Keratinocyte (primary cell): ENCODE data around the gene CRISPLD2. TPM values are rescaled to one million over a fixed set of nuclear protein-coding genes. Genes with fewer than 3 reads are reported as not detected.

Source experiments
- DNase-seq: peaks from one replicate; pipeline ENCODE4 v3.0.0-alpha.2; 2011; ENCODE audit warnings: low read depth, missing footprints, low spot score
- FAIRE-seq: peaks from 2 replicates; lab custom pipeline; 2011; peaks lifted over from hg19 to GRCh38; lab: Jason Lieb, UNC
- H2AFZ ChIP-seq: 2 replicates; pipeline ENCODE4 v1.6.0; 2012; ENCODE audit warnings: low read length, control low read depth, inconsistent platforms; ENCODE audit not compliant: control insufficient read depth
- H3K27ac ChIP-seq: 2 replicates; pipeline ENCODE4 v1.5.1; 2011; ENCODE audit warnings: low read length; ENCODE audit not compliant: control insufficient read depth, insufficient read depth
- H3K27me3 ChIP-seq: 3 replicates; pipeline ENCODE4 v1.6.0; 2011; ENCODE audit warnings: low read length; ENCODE audit not compliant: control insufficient read depth, insufficient read depth; ENCODE audit errors: extremely low read depth
- H3K36me3 ChIP-seq, 2 experiments: 2 replicates in 1 of 2; 3 replicates in 1 of 2; pipeline ENCODE4 v1.5.1; 2011; ENCODE audit warnings: low read length in 2 of 2, mild to moderate bottlenecking in 1 of 2; ENCODE audit not compliant: control insufficient read depth in 2 of 2, insufficient read depth in 2 of 2; ENCODE audit errors: extremely low read depth in 1 of 2
- H3K4me1 ChIP-seq: 3 replicates; pipeline ENCODE4 v1.5.1; 2011; ENCODE audit warnings: low read length; ENCODE audit not compliant: control insufficient read depth, insufficient read depth; ENCODE audit errors: extremely low read depth
- H3K4me2 ChIP-seq: 3 replicates; pipeline ENCODE4 v1.6.0; 2011; ENCODE audit warnings: low read depth, low read length; ENCODE audit not compliant: control insufficient read depth, insufficient read depth; ENCODE audit errors: extremely low read depth
- H3K4me3 ChIP-seq, 3 experiments: fragments of 200-600 bp in 1 of 3; sonication (generic) in 1 of 3; 2 replicates in 2 of 3; 3 replicates in 1 of 3; pipeline ENCODE4 v1.5.1; 2011 to 2016; ENCODE audit warnings: low read length in 3 of 3, mild to moderate bottlenecking in 3 of 3, control low read depth in 2 of 3, inconsistent platforms in 1 of 3, low read depth in 1 of 3, mixed read lengths in 1 of 3, mixed run types in 1 of 3, moderate library complexity in 1 of 3; ENCODE audit not compliant: control insufficient read depth in 2 of 3, insufficient read depth in 2 of 3; ENCODE audit errors: extremely low read depth in 1 of 3
- H3K79me2 ChIP-seq: 2 replicates; pipeline ENCODE4 v1.6.0; 2012; ENCODE audit warnings: low read length; ENCODE audit not compliant: control insufficient read depth, insufficient read depth
- H3K9ac ChIP-seq: 3 replicates; pipeline ENCODE4 v1.6.0; 2011; ENCODE audit warnings: low read length; ENCODE audit not compliant: control insufficient read depth, insufficient read depth; ENCODE audit errors: extremely low read depth
- H3K9me1 ChIP-seq: 3 replicates; pipeline ENCODE4 v1.6.0; 2011; ENCODE audit warnings: low read length; ENCODE audit not compliant: control insufficient read depth, insufficient read depth; ENCODE audit errors: extremely low read depth
- H3K9me3 ChIP-seq: 2 replicates; pipeline ENCODE4 v1.5.1; 2012; ENCODE audit warnings: low read depth, low read length; ENCODE audit not compliant: control insufficient read depth
- H4K20me1 ChIP-seq: 3 replicates; pipeline ENCODE4 v1.6.0; 2011; ENCODE audit warnings: low read length; ENCODE audit not compliant: control insufficient read depth, insufficient read depth; ENCODE audit errors: extremely low read depth
- CTCF ChIP-seq, 3 experiments: IDR thresholded peaks in 1 of 3; conservative IDR thresholded peaks in 1 of 3; optimal IDR thresholded peaks in 1 of 3; 2 replicates in 2 of 3; 3 replicates in 1 of 3; pipeline versions ENCODE3 to v1.5.1; 2011; ENCODE audit warnings: low read length in 3 of 3, mild to moderate bottlenecking in 3 of 3, moderate library complexity in 2 of 3, control low read depth in 1 of 3, inconsistent platforms in 1 of 3; ENCODE audit not compliant: insufficient read depth in 2 of 3; ENCODE audit errors: extremely low read depth in 1 of 3
- EZH2 ChIP-seq: IDR thresholded peaks from one replicate; pipeline ENCODE4 v1.6.1; 2012; ENCODE audit warnings: inconsistent platforms, mild to moderate bottlenecking, low read length, moderate library complexity
- dilution Hi-C: fragments of 300-500 bp; cut with MboI; formaldehyde crosslinking; loops from one replicate; pipeline ENCODE4 v1.7.0; 2020; ENCODE audit warnings: low sequenced_read_pairs; ENCODE audit not compliant: extremely low pct_ligation_motif_present
- polyA plus RNA-seq, 5 experiments: library from polyadenylated mRNA; depleted of rRNA in 3 of 5; stranded (reverse) in 3 of 5; stranded (forward) in 1 of 5; unstranded in 1 of 5; fragments of >200 nt; gene quantifications; 1 replicate in 1 of 5; 2 replicates in 3 of 5; 3 replicates in 1 of 5; pipeline versions ENCODE4 v1.2.1 to v1.2.3, GENCODE V29; 2011 to 2012; ENCODE audit warnings: missing spikeins in 2 of 5, low read depth in 1 of 5, low replicate concordance in 1 of 5

Gene CRISPLD2
- polyA plus RNA-seq, 1 donor (not counting 4 experiments of a cell fraction or from before 2014, with no cell fraction given) = 1.2 TPM

- no peaks in the 10 kb centered on the region for H3K9me3 ChIP-seq
- no peak overlapping the region for H3K4me3 ChIP-seq
- dilution Hi-C loops = no loop called here
- H3K9ac ChIP-seq = no peak overlapping the region
- FAIRE-seq = no peak
- no peak for DNase-seq
- peaks cover 3% of the 10 kb centered on the region for H3K4me1 ChIP-seq
- no peaks in the 10 kb centered on the region for H3K36me3 ChIP-seq
- no peak overlapping the region for H3K27ac ChIP-seq
- peaks cover 8% of the 10 kb centered on the region for H3K27me3 ChIP-seq
- H4K20me1 ChIP-seq = no peaks in the 10 kb centered on the region
- no peaks in the 10 kb centered on the region for H3K79me2 ChIP-seq
- no peak for TF ChIP-seq EZH2
- no peak for TF ChIP-seq CTCF (optimal IDR thresholded peaks at IDR 0.05 in 1 of 3, IDR thresholded peaks at IDR 0.05 in 1 of 3, conservative IDR thresholded peaks at IDR 0.05 in 1 of 3; ENCODE audit: extremely low read depth in 1 of 3, insufficient read depth in 2 of 3, low read length in 3 of 3)
- no peak overlapping the region for H3K4me2 ChIP-seq
- no peaks in the 10 kb centered on the region for H3K9me1 ChIP-seq
- no peak overlapping the region for H2AFZ ChIP-seq
Observed at GRCh38 chr16:84922351-84923120, 102.8 kb downstream of the CRISPLD2 start.

- no peaks in the 10 kb centered on the region for H3K9me3 ChIP-seq
- no peaks in the 10 kb centered on the region for H3K36me3 ChIP-seq
- H3K27me3 ChIP-seq = no peaks in the 10 kb centered on the region
- H3K9ac ChIP-seq = no peak overlapping the region
- no peaks in the 10 kb centered on the region for H3K79me2 ChIP-seq
- TF ChIP-seq EZH2 = no peak
- no peak for TF ChIP-seq CTCF (optimal IDR thresholded peaks at IDR 0.05 in 1 of 3, IDR thresholded peaks at IDR 0.05 in 1 of 3, conservative IDR thresholded peaks at IDR 0.05 in 1 of 3; ENCODE audit: extremely low read depth in 1 of 3, insufficient read depth in 2 of 3, low read length in 3 of 3)
- H3K27ac ChIP-seq = no peak overlapping the region
- dilution Hi-C loops = no loop called here
- peaks cover under 1% of the 10 kb centered on the region for H3K4me1 ChIP-seq
- H3K4me2 ChIP-seq = no peak overlapping the region
- no peaks in the 10 kb centered on the region for H4K20me1 ChIP-seq
- H3K9me1 ChIP-seq = no peaks in the 10 kb centered on the region
- FAIRE-seq = no peak
- H2AFZ ChIP-seq = no peak overlapping the region
- H3K4me3 ChIP-seq = no peak overlapping the region
- DNase-seq = no peak
Observed at GRCh38 chr16:84924331-84925091, 104.7 kb downstream of the CRISPLD2 start.
